ENCODE measurements around the gene STBD1.
"Not testable (repeated sequence)": the region's sequence is repeated elsewhere in the genome, so short reads cannot be mapped to it uniquely, and the experiment has no call there.

Gene STBD1

DNA sequence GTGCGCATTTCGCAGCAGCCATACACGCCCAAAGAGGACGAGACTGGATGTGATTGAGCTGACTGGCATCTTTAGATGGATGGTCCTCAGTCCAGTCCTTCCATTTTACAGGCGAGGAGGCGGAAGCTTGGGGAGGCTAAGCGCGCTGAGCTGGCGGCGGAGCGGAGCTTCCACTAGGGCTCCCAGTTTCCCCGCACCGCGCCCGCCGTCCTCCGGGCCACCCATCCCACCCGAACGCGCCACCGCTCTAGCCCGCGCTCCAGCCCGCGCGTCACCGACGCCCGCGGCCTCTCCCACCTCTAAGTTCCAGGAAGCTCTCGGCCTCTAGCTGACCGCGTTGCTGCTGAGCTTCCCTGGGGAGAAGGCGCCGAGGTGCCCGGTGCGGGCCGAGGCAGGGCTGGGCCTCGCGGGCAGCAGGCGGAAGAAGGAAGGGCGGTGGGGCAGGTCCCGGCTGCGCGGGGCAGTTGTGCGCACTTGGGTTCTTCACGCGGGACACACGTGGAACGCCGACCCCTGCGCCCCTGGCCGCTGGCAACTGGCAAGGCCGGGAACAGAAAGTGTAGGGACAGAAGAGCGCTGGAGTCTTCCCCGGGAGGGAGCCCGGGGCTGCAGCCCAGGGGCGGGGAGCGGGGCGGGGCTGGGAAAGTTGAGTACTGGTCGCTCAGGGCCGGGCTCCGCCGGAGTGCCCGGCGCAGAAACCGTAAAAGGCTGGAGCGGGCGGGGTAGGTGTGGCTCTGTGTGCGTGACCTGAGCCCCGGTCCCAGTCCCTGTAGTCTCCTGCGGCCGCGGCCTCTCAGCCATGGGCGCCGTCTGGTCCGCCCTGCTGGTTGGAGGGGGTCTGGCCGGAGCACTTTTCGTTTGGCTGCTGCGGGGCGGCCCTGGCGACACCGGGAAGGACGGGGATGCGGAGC, at the start of gene STBD1:
Gene STBD1, plus strand, starts transcription at position 763 of the 911 bp plus-strand sequence. Its CDS starts 37 bp downstream, at position 800.
- peak; percentile 26 for DNase-seq

DNA sequence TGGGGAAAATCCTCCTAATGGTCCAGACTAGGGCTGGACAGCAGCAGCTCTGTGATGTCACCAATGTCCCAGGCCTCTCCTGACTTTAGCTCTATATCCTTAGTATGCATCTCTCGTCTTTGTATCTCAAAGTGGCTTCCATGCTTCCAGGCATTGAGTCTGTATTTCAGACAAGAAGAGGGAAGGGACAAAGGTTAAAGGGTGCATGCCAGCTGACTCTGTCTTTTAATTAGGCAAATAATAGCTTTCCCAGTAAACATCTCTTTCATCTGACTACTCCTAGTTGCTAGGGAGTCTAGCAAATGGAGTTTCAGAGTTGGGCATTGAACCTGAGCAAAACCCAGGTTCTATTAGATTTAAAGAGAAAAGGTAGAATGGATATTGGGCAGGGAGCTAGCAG, 49.6 kb upstream of the STBD1 start:
- no peak for DNase-seq

DNA sequence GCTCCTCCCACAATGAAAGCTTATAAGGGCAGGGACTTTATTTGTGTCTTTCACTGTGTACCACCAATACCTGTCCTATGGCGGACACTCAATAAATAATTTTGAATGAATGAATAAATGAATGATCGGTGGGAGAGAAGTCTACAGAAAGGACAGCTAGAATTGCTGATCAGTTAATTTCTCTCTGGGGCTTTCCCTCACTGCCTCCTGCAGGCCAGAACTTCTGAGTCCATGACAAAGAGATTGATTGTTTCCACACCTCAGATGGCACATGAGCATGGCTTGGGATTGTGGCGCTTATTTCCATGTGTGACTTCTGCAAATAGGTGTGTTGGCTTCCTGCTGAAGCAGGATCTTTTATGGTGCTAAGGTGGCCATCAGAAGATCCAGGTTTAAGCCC, 48.7 kb upstream of the STBD1 start:
- DNase-seq, result no peak

DNA sequence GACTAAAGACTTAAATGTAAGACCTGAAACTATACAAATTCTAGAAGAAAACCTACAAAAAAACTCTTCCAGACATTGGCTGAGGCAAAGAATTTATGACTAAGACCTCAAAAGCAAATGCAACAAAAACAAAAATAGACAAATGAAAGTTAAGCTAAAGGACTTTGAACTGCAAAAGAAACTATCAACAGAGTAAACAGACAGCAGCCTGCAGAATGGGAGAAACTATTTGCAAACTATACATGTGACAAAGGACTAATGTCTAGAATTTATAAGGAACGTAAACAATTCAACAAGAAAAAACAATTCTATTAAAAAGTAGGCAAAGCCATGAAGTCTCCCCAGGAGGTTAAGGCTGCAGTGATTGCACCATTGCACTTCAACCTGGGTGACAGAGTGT, 46.0 kb upstream of the STBD1 start:
- DNase-seq, result no peak

DNA sequence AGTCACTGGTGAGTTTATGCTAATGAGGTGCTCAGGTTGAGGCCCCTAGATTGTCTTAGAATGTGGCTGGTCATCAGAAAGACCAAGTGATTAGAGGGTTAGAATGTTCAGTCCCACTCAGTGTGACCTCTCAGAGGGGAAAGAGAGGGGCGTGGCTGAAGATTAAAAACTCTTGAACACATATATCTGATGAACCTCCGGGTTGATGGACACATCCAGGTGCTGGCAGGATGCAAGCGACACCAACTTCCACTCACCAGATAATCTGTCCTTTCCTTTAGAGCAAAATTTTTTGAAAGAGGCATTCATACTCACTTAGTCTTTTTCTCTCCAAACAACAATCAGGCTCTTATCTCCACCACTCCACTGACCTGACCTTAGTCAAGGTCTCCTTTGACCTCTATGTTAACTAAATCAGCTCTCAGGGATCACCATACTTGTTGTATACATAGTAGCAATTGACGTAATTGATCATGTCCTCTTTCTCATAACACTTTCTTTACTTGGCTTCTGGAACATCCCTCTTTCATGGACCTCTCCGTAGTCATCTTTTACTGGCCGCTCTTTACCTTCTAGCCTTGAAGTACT, 40.8 kb upstream of the STBD1 start:
- no peak for DNase-seq

DNA sequence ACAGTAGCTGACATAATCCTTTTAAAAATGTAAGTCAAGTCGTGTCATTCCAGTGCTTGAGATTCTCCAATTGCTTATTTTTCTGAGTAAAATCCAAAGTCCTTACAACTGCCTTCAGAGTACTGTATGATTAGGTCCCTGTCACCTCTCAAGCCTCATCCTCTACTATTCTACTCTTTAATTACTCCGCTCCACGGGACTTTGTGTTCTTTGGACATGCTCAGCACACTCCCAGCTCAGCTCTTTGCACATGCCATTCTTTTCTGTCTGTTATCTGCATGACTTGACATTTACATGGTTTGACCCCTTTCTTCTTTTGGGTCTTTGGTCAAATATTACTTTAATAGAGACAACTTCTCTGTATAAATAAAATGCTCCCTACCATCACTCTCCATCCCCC, 39.9 kb upstream of the STBD1 start:
- DNase-seq, result no peak

DNA sequence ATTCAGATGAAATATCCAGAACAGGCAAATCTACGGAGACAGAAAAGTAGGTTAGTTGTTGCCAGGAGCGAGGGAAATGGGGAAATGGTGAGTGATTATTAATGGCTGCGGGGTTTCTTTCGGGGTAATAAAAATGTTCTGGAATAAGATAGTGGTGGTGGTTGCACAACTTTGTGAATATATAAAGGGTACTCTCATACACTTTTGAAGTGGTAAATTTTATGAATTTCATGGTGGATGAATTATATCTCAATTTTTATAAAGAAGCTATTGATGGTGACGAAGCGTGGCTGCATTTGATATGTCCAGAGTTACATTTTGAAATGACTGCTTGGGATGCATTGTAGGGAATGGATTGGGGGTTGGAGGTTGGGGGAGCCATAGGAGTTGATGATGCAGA, 38.7 kb upstream of the STBD1 start:
- DNase-seq, result no peak

DNA sequence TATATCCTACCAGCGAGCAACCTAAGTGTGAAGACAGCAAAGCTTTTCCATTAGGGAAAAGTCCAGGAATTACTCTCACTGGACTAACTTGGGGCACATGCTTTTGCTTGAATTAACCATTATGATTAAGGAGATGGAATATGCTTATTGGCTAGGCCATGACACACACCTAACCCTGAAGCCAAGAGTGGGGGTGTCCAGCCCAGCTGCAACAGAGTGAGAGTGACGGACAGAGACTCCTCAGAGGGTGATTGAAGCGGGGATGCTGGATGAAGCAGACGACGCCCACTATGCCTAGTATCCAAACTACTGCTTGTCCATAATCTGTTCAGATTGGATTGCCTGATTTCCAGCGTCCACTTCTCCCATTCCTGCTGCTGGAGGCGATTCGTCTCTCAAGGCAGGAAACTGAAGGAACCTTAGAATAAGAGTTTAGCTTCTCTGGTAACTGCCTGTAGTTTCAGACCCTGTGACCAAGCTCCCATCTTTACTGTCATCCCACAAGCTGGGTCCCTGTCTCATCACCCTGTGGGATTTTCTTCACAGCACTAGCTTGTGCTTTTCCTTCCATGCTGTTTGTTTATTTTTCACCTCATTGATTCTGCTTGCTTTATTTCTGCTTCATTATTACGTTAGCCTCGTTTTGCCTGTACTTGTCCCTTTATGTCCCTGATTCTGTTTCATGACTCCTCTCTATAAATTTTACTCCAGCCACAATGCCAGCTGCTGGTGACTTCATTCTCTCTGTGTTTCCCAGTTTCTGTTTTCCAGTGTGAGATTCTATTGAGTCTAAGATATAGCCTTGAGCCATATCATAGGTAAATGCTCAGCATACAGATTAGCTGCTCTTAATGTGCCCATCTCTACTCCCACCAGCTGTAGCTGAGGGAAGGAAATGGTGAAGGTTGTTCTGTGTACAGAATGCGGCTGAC, 36.0 kb upstream of the STBD1 start:
- DNase-seq, result peak; percentile 62

DNA sequence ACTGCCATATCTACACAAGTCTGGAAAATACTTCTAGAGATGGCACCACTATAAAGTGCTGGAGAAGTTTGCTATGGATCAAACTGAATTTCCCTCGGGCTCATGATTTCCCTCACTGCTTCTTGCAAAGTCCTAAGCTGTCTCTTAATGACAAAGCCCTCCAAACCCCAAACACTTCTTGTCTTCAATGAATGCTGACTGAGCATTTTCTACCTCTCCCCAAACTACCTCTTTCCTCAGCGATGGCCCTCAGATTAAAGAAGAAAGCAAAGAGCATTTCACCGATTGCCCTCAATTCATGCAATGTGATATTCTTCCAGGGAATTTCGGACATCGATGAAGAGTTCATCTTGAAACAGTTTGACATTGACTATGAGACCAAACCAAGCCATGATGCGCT, 35.3 kb upstream of the STBD1 start:
- no peak for DNase-seq

DNA sequence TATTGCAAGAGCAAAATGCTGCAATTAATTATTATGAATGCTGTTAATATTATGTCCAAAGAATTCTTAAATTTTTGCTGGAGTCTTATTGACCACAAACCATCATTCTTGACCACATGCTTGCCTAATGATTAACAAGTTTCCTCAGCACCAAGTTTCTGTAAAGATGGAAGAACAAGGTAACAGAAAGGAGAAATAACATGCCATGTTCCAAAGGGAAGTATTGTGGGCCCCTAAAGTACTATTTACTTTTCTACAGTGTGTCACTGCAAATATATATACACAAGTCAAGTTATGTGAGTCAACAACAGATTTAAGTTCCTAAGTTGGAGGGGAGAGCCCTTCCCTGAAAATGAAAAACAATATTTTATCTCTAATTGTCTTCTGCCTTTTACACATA, 34.5 kb upstream of the STBD1 start:
- DNase-seq, result no peak

DNA sequence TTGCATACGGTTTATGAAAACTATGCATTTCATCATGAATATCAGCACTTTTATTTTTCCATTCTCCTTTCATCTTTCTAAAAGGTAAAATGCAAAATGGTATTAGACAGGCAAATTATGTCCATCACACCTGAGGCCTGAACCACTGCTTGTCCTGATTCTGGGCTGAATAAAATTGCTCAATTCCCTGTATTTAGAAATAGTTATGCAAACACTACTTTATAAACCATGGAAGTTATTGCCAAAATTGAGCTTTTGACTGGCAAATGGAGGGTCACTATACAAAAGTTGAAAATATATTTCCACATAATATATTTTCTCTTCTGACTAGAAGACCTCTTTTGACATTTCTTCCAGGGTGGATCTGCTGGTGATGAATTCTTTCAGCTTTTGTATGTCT, 34.0 kb upstream of the STBD1 start:
- no peak for DNase-seq

DNA sequence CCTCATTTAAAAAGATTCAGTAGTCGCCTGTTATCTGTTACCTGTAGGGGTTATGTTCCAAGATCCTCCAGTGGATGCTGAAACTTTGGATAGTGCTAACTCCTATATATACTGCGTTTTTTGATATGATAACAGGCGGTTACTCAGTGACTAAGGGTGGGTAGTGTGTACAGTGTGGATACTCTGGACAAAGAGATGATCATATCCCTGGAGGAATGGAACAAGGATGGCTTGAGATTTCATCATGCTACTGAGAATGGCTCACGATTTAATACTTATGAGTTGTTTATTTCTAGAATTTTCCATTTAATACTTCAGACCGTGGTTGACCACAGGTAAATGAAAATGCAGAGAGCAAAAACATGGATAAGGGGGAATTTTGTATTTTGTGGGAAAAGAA, 33.5 kb upstream of the STBD1 start:
- DNase-seq, result no peak

DNA sequence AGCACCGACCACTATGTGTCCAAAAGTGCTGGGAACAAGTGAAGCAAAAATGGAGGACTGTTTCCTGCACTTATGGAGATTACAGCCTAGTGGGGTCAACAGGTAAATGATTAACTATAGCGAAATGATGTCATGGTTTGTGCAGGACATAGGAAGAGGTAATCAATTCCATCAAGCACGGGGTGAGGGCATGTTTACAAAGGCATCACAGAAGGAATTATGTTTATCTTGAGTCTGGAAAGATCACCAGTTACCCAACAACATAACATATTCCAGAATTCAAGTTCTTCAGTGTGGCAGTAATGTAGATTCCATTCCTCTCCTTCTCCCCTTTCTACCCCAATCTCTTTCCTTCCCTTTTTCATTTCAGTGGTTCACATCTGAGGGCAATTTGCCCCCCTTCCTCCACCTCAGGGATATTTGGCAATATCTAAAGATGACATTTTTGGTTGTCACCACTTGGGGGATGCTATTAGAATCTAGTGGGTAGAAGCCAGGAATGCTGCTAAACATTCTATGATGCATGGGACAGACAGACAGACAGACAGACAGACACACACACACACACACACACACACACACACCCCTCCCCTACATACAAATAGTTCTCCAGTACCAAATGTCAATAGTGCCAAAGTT, 30.9 kb upstream of the STBD1 start:
- no peak for DNase-seq

DNA sequence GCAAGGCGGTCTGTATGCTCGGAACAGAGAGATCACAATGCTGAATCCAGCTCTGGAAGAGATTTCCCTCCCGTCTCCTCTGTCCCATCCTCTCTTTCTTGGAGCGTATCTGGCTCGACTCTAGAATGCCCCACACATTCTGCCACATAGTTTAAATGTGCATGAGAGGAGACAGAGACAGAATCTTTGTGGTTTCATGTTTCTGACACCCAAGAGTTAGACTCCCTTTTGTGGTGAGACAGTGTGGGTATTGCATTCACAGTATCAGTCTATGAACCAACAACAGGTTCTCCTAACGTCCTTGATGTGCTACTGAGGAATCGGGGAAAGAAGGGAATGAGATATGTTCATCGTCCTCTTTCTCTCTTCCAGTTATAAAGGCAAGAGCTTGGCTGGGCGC, 29.7 kb upstream of the STBD1 start:
- DNase-seq, result no peak

DNA sequence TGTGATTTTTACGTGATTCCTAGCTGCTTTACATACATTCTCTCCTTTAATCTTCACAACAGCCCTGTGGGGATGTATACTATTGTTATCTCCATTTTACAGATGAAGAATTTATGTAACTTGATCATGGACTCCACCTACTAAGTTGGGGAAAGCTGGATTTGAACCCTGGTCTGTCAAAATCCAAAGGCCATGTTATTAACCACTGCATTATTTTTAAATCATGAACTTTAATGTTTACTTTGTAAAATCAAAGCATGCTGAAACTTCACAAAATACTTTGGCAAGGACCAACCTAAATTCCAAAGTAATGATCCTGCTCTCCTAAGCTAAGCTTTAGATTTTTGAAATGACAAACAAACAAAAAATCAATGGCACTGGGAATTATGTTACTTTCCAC, 28.9 kb upstream of the STBD1 start:
- DNase-seq, result no peak

DNA sequence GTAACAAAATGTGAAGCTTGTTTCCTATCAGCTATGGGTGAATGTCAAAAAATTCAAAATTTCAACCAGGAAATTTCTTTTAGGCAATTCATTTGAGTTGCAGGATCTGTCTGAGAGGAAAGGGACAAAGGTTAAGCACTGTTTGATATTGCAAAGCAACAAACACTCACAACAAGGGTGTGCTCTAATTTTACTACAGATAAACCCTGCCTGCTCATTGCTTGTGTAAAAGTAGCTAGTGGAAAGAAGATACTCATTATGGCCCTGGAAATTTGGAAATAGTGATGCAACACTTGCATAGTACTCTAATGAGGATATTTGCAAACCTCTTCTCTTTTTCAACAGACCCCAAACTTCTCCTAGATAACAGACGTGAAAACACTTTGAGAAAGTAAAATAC, 27.9 kb upstream of the STBD1 start:
- DNase-seq, result no peak

DNA sequence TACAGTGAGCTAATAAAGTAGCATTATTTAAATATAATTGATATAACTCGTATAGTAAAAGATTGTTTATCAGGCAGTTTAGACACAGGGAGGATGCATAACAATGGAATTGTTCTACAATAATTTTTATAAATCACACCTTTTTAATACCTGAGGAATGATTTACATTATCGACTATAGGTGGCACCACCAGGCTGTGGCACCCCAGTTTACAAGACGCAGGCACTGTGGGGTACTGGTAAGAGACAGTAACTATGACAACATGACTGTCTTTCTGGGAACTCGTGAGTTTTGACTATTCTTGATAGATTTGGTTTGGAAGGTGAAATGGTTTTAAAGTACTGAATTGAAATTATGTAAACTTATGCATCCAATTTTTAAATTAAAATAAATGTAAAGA, 27.1 kb upstream of the STBD1 start:
- no peak for DNase-seq

DNA sequence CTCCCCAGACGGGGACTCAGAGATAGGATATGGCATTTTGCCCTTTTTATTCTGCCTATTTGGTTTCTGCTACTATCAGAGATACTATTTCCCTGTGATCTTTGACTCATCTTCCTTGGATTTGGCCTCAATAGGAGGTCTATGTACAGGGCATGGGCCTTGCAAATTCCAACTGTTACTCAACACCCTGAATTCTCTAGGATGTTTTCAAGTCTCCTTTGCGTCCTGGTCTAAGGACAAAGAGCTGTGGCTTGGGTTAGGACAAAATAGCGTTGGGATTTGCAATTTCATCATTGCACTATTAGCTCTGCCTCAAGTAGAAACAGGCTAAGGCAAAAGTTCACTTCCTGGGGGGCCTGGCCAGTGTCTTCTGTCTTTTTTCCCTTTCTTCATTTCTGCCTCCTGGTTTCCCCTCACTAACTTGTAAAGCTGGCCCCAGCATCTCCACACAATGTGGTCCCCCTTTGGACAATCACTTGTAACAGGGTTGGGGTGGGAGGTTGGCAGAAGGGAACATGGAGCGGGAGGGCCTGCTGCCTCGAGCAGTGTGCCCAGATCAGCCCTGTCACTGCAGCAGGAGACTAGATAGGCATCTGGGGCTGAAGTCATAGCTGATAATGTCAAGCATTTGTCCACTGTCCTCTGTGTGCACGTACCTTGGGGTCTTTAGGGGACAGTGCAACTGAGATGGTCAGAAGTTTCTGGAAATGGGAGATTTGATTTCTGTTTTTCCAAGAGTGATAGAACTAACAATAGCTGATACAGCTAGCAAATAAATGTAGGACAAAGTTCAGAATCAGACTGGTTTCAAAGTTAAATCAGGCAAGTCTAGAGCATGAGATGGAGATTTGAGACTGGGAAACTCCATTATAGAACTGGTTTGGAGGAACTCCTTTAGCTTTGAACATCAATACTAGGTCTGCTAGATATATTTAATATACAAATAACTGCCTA, 25.8 kb upstream of the STBD1 start:
- no peak for DNase-seq

DNA sequence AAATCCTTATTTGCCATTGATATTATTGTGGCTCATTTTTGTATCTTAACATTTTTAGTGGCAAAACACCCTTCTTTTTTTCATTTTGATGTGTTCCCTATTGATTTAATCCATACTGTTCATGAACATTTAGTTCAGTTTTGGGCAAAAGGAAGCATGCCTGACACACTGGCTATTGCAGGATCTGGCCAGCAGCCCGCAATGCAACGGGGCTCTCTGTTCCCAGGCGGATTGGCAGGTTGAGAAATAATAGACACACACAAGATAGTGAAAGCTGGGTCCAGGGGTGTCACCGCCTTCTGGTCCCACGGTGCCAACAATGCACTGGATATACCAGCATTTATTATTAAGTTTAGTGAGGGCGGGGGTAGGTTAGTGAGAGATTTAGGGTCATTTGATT, 24.9 kb upstream of the STBD1 start:
- DNase-seq, result not testable (repeated sequence)

DNA sequence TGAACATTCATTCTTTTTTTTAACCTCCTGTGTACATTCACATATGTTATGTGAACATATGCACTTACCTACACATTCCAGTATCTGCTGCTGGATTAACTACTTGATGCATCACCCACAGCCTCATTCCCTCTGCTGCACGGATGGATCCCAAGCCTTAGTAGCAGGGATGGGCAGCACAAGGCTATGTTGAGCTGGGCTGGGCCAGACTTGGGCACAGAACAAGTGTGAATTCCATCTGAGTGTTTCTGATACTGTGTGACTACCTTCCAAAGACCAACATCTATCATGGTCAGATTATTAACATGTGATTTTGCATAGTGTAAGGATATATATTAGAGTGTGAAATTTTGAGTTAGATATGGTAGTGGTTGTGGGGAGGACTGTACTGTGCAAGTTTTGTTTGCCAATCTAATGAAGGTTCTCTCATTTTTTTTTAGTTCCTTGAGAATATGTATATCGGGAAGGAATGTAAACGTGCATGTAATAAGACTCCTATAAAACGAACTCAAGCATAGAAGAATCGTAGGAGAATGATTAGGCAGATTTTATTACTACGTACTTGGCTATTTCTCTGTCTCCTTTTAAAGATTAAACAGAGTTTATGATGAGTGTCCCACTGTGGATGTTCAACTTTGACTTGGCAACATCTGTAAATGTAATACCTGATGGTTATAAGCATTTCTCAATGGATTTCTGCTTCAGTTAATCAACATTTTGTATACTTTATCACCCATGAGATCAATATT, 23.4 kb upstream of the STBD1 start:
- DNase-seq, result no peak

DNA sequence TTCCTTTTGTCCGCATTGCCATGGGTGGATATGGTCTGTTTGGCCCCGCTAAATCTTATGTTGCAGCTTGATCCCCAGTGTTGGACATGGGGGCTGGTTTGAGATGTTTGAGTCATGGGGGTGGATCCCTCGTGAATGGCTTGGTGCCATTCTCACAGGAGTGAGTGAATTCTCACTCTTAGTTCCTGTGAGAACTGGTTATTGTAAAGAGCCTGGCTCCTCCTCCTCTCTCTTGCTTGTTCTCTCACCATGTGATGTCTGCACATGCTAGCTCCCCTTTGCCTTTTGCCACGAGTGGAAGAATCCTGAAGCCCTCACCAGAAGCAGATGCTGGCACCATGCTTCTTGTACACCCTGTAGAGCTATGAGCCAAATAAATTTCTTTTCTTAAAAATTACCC, 22.6 kb upstream of the STBD1 start:
- DNase-seq, result no peak
